Mucosa of stomach (tissue), 1 donor: Measurements from ENCODE around the gene MZT2A.
"Not testable (repeated sequence)": the region's sequence is repeated elsewhere in the genome, so short reads cannot be mapped to it uniquely, and the experiment has no call there.

Experiments
- H3K27me3 ChIP-seq: one replicate; pipeline ENCODE4 v1.7.0; 2013; ENCODE audit warnings: mild to moderate bottlenecking, low read length; ENCODE audit not compliant: control insufficient read depth, insufficient read depth
- H3K36me3 ChIP-seq: one replicate; pipeline ENCODE4 v1.7.0; 2013; ENCODE audit warnings: low read length; ENCODE audit not compliant: control insufficient read depth, insufficient read depth
- H3K4me1 ChIP-seq: one replicate; pipeline ENCODE4 v1.7.0; 2013; ENCODE audit warnings: mild to moderate bottlenecking, low read length; ENCODE audit not compliant: control insufficient read depth, insufficient read depth
- H3K4me3 ChIP-seq: one replicate; pipeline ENCODE4 v1.7.0; 2013; ENCODE audit warnings: low read length
- H3K9ac ChIP-seq: one replicate; pipeline ENCODE4 v1.7.0; 2013; ENCODE audit warnings: mild to moderate bottlenecking, low read length, moderate library complexity
- H3K9me3 ChIP-seq: one replicate; pipeline ENCODE4 v1.7.0; 2013; ENCODE audit warnings: mild to moderate bottlenecking, low read length, moderate library complexity; ENCODE audit not compliant: control insufficient read depth
- donor health status: Pancreatic carcinoma.

Gene MZT2A

GRCh38 chr2:131447981-131448380, 44.2 kb downstream of the MZT2A start:
- H3K9ac ChIP-seq, H3K9me3 ChIP-seq, H3K27me3 ChIP-seq, H3K4me3 ChIP-seq, H3K36me3 ChIP-seq, H3K4me1 ChIP-seq: not testable (repeated sequence)

- no peak overlapping the region for H3K9ac ChIP-seq
- no peaks in the 10 kb centered on the region for H3K9me3 ChIP-seq
- H3K27me3 ChIP-seq: no peaks in the 10 kb centered on the region
- no peaks in the 10 kb centered on the region for H3K4me1 ChIP-seq
- H3K36me3 ChIP-seq: no peaks in the 10 kb centered on the region
- H3K4me3 ChIP-seq: no peak overlapping the region
These were observed 46.3 kb downstream of the MZT2A start for GRCh38 chr2:131445896-131446295.

DNA sequence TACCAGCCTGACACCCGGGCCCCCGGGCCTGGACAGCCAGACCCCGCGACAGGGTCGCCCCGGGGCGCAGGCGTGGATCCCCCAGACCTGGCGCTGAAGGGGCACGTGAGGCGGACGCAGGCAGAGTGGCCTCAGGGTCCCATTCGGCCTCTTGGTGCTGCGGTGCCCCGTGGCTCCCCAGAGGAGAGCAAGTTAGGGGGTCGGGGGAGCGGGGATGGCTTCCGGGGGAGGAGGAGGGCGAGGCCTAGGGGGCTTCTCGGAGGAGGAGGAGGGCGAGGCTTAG, 46.7 kb downstream of the MZT2A start:
- not testable (repeated sequence) for H3K4me3 ChIP-seq, H3K9ac ChIP-seq

GRCh38 chr2:131444736-131445514, 47.3 kb downstream of the MZT2A start:
- not testable (repeated sequence) for H3K36me3 ChIP-seq, H3K9ac ChIP-seq, H3K4me3 ChIP-seq, H3K4me1 ChIP-seq, H3K27me3 ChIP-seq, H3K9me3 ChIP-seq

More for the DNA sequence above, 46.7 kb downstream of the MZT2A start:
- H3K9me3 ChIP-seq, H3K4me1 ChIP-seq, H3K36me3 ChIP-seq, H3K27me3 ChIP-seq: not testable (repeated sequence)

DNA sequence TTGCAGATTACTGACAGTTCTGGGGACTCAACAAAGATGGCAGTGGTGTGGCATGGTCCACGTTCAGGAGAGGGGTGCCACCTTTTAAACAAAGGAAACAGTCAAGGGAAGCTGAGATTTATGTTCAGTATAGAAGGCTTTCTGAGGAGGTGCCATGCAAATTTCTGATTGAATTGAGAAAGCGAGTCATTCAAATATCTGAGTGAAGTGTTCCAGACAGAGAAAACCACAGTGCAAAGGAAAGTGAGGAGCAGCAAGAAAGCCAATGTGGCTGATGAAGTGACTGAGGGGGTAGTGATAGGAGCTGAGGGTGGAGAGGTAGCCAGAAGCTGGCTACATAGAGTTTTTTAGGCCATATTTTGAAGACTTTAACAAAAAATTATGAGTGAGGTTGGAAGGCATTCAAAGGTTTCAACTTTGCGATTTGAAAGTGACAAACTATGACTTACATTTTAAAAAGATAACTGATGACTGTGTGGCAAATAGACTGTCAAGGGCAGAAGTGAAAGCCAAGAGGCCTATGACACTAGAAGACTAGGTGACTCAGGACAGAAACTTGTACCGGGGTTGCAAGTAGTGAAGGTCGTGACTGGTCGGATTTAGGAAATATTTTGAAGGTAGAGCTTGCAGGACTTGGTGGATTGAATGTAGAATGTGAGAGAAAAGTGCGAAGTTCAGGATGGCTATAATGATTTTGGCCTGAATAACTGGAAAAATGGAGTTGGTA, 51.3 kb downstream of the MZT2A start:
- H3K27me3 ChIP-seq, H3K4me3 ChIP-seq, H3K4me1 ChIP-seq, H3K36me3 ChIP-seq, H3K9me3 ChIP-seq, H3K9ac ChIP-seq: not testable (repeated sequence)
